Brain microvascular endothelial cell (primary cell): ENCODE results near the gene LPIN3.

ENCODE experiments used
- DNase-seq: peaks from one replicate; pipeline ENCODE4 v3.0.0-alpha.2; 2020
- H3K27ac ChIP-seq: fragments of 250-450 bp; sonication (Bioruptor Pico); 2 replicates; pipeline ENCODE4 v1.5.1; 2020; ENCODE audit warnings: mild to moderate bottlenecking, moderate library complexity
- H3K27me3 ChIP-seq: fragments of 250-450 bp; sonication (Bioruptor Pico); replicated peaks from 2 replicates; pipeline ENCODE4 v1.5.1; 2020; ENCODE audit warnings: mild to moderate bottlenecking
- H3K36me3 ChIP-seq: fragments of 250-450 bp; sonication (Bioruptor Pico); replicated peaks from 2 replicates; pipeline ENCODE4 v1.5.1; 2020; ENCODE audit warnings: mild to moderate bottlenecking
- H3K4me3 ChIP-seq: 2 replicates; pipeline ENCODE4 v1.5.1; 2011; ENCODE audit warnings: low read depth, mild to moderate bottlenecking, control low read depth, low read length, moderate library complexity
- CTCF ChIP-seq: IDR thresholded peaks from 2 replicates; pipeline ENCODE4 v1.5.1; 2011; ENCODE audit warnings: low read depth, mild to moderate bottlenecking, moderate library complexity, low read length, control low read depth, inconsistent platforms; ENCODE audit errors: missing control alignments
- in situ Hi-C: cut with HindIII; loops from 2 replicates; pipeline ENCODE4 v1.10.0; 2017; ENCODE audit warnings: low sequenced_read_pairs, low pct_ligation_motif_present

LPIN3 gene

DNA sequence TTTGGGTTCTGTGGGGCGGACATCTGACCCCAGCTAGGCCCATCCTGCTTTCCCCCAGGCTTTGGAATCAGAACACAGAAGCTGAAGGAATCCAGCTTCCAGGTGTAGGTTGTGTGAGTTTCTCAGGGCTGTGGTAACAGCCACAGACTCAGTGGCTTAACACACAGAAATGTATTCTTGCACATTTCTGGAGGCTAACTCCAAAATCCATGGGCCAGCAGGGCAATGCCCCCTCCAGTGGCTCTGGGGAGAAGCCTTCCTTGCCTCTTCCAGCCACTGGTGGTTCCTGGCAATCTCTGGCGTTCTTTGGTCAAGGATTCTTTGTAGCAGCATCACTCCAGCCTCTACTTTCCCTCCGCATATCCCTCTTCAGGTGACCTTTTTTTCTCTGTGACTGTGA, 27.3 kb downstream of the LPIN3 start:
- Histone ChIP-seq H3K4me3 (no peak overlapping the region), H3K36me3 (no peaks in the 10 kb centered on the region), H3K27ac (no peak overlapping the region), H3K27me3 (peaks cover 33% of the 10 kb centered on the region)
- no peak for DNase-seq
- no peak for TF ChIP-seq CTCF
- in situ Hi-C loops = no loop called here

GRCh38 chr20:41369673-41370072, 29.1 kb downstream of the LPIN3 start:
- Histone ChIP-seq H3K36me3 (no peaks in the 10 kb centered on the region), H3K27ac (no peak overlapping the region), H3K27me3 (peaks cover 30% of the 10 kb centered on the region), H3K4me3 (no peak overlapping the region)
- no peak for DNase-seq
- no peak for TF ChIP-seq CTCF
- in situ Hi-C loops = no loop called here

DNA sequence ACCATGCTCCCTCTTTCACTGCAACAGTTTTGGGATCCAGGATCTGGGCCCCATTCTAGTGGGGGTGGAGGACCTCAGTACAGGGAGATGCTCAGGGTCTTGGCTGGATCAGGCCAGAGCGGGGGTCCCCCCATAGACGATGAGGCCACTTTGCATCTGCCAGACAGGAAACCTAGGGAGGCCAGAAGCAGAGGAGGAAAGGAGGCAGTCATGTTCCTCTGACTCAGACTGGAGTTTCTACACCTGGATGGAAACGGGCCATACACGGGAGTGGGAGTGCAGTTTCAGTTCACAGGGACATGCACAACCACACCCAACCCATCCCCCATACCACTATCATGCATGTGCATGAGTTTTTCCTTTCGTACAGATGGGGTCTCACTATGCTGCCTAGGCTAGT, 29.6 kb downstream of the LPIN3 start:
- DNase-seq = no peak
- H3K36me3 ChIP-seq = no peaks in the 10 kb centered on the region
- no peak for TF ChIP-seq CTCF
- H3K27ac ChIP-seq = no peak overlapping the region
- peaks cover 25% of the 10 kb centered on the region for H3K27me3 ChIP-seq
- H3K4me3 ChIP-seq = no peak overlapping the region
- in situ Hi-C loops = no loop called here

DNA sequence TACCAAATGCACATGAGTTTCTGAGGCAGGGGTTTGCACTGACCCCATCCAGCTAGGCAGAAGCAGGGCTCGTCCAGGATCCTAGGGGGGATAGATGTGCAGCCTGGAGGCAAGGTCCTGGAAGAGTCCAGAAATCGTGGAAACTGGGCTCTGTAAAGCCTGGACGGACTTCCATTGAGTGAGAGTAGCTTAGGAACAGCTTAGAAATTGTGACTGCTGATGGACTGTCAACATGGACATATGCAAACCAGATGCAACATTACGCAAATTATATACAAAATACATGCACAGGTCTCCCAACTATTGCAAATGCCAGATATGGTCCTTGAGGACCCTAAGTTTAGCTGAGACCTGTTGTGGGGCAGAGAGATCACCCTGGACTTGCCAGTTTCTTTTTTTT, 30.8 kb downstream of the LPIN3 start:
- no peak for TF ChIP-seq CTCF
- no peak overlapping the region for H3K27ac ChIP-seq
- no peaks in the 10 kb centered on the region for H3K36me3 ChIP-seq
- in situ Hi-C loops = no loop called here
- DNase-seq = no peak
- H3K27me3 ChIP-seq = peaks cover 15% of the 10 kb centered on the region
- H3K4me3 ChIP-seq = no peak overlapping the region

- Histone ChIP-seq H3K27ac (no peak overlapping the region), H3K36me3 (no peaks in the 10 kb centered on the region), H3K27me3 (no peaks in the 10 kb centered on the region), H3K4me3 (no peak overlapping the region)
- in situ Hi-C loops = no loop called here
- no peak for DNase-seq
- no peak for TF ChIP-seq CTCF
These were observed 32.7 kb downstream of the LPIN3 start for GRCh38 chr20:41373251-41373783.
